Astrocyte (in vitro differentiated cells and primary cell): ENCODE data around the gene RCAN2. TPM values are rescaled to one million over a fixed set of nuclear protein-coding genes. Genes with fewer than 3 reads are reported as not detected.

ENCODE experiments used
- DNase-seq: peaks from one replicate; pipeline ENCODE4 v3.0.0-alpha.2; 2010; ENCODE audit warnings: low read depth
- FAIRE-seq: peaks from 2 replicates; lab custom pipeline; 2011; peaks lifted over from hg19 to GRCh38; lab: Jason Lieb, UNC
- H2AFZ ChIP-seq: 2 replicates; pipeline ENCODE4 v1.6.0; 2012; ENCODE audit warnings: low read depth, low read length, inconsistent platforms
- H3K27ac ChIP-seq: 2 replicates; pipeline ENCODE4 v1.5.1; 2011; ENCODE audit warnings: low read depth, low read length, inconsistent platforms
- H3K27me3 ChIP-seq: 2 replicates; pipeline ENCODE4 v1.6.0; 2011; ENCODE audit warnings: low read length, inconsistent platforms; ENCODE audit not compliant: insufficient read depth
- H3K36me3 ChIP-seq: 2 replicates; pipeline ENCODE4 v1.5.1; 2011; ENCODE audit warnings: low read length, inconsistent platforms; ENCODE audit not compliant: insufficient read depth
- H3K4me1 ChIP-seq: 2 replicates; pipeline ENCODE4 v1.5.1; 2011; ENCODE audit warnings: low read length, inconsistent platforms; ENCODE audit not compliant: insufficient read depth
- H3K4me2 ChIP-seq: 2 replicates; pipeline ENCODE4 v1.6.0; 2012; ENCODE audit warnings: low read length, inconsistent platforms
- H3K4me3 ChIP-seq: 2 replicates; pipeline ENCODE4 v1.5.1; 2011; ENCODE audit warnings: low read depth, mild to moderate bottlenecking, low read length, inconsistent platforms; ENCODE audit not compliant: insufficient read depth
- H3K79me2 ChIP-seq: 2 replicates; pipeline ENCODE4 v1.6.0; 2012; ENCODE audit warnings: mild to moderate bottlenecking, low read length, inconsistent platforms; ENCODE audit not compliant: insufficient read depth
- H3K9ac ChIP-seq: 2 replicates; pipeline ENCODE4 v1.6.0; 2012; ENCODE audit warnings: mild to moderate bottlenecking, low read length, inconsistent platforms
- H3K9me3 ChIP-seq: 2 replicates; pipeline ENCODE4 v1.5.1; 2012; ENCODE audit warnings: low read depth, mild to moderate bottlenecking, low read length, inconsistent platforms; ENCODE audit not compliant: insufficient read depth
- H4K20me1 ChIP-seq: 2 replicates; pipeline ENCODE4 v1.6.0; 2012; ENCODE audit warnings: low read length, inconsistent platforms; ENCODE audit not compliant: insufficient read depth
- H3K27ac Mint-ChIP-seq: one replicate; pipeline ENCODE4 v1.8.0; 2021; ENCODE audit warnings: mild to moderate bottlenecking, mixed read lengths; ENCODE audit not compliant: unreplicated experiment
- H3K27me3 Mint-ChIP-seq: one replicate; pipeline ENCODE4 v1.8.0; 2021; ENCODE audit warnings: low read depth, mixed read lengths; ENCODE audit not compliant: unreplicated experiment
- H3K36me3 Mint-ChIP-seq: one replicate; pipeline ENCODE4 v1.8.0; 2021; ENCODE audit warnings: low read depth, mixed read lengths; ENCODE audit not compliant: unreplicated experiment
- H3K4me1 Mint-ChIP-seq: one replicate; pipeline ENCODE4 v1.8.0; 2021; ENCODE audit warnings: low read depth, mixed read lengths; ENCODE audit not compliant: unreplicated experiment
- H3K4me3 Mint-ChIP-seq: one replicate; pipeline ENCODE4 v1.8.0; 2021; ENCODE audit warnings: mild to moderate bottlenecking, moderate library complexity, mixed read lengths; ENCODE audit not compliant: unreplicated experiment
- H3K9me3 Mint-ChIP-seq: one replicate; pipeline ENCODE4 v1.8.0; 2021; ENCODE audit warnings: mild to moderate bottlenecking, mixed read lengths; ENCODE audit not compliant: unreplicated experiment
- EZH2 ChIP-seq: IDR thresholded peaks from 2 replicates; pipeline ENCODE4 v1.6.1; 2012; ENCODE audit warnings: mild to moderate bottlenecking, low read length, inconsistent platforms; ENCODE audit not compliant: insufficient read depth
- total RNA-seq: library from RNA; stranded (reverse); gene quantifications from 2 replicates; pipeline ENCODE4 v1.2.1, GENCODE V29; 2021
- TF ChIP-seq, protein P1 (sequence below): IDR thresholded peaks from 2 replicates; pipeline ENCODE4 v1.5.1; 2011; ENCODE audit warnings: low read depth, mild to moderate bottlenecking, inconsistent platforms, low read length, moderate library complexity; ENCODE audit not compliant: insufficient read depth

RCAN2 gene
- total RNA-seq, 1 donor from 2014 or later = 10.6 TPM

DNA sequence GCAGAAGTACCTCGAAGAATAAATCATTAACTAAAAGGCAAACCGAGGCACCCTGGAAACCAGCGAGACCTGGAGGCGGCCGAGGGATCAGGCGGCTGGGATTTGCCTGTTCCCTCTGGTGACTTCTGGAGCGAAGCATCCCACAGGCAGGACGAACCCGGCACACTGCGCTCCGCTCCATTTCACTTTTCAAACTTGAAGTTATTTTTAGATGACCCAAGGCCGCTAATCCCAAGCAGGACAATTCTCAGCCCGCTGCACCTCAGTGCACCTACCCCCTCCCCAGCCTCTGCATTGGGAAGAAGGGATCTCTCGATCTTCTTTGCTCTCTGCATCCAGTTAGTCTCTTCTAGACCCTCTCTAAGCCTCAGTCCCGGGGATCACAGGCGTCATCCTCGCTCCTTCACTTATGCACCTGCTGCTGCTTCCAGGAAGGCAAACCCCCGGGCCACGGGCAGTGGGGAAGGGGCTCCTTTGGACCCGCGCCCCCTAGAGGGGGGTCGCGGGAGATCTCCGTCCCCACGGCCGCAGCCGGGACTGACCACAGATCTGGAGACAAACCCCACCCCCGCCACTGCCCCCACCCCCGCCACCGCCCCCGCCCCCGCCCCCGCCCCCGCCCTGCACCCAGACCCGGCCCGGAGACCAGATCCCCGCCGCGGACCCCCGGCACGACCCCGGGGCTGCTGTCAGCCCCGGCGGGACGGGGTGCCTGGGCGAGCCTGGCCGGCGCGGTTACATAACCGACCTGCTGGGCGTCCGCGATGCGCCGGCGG is 636 bp downstream of the RCAN2 start:
- no peaks in the 10 kb centered on the region for H3K9me3 Mint-ChIP-seq
- Histone ChIP-seq H3K4me3 (peak overlapping the region; percentile 57), H3K4me2 (peak overlapping the region; percentile 85), H4K20me1 (no peaks in the 10 kb centered on the region), H3K9me3 (no peaks in the 10 kb centered on the region), H2AFZ (peak overlapping the region; percentile 78), H3K4me1 (peaks cover 7% of the 10 kb centered on the region), H3K36me3 (no peaks in the 10 kb centered on the region), H3K27me3 (peaks cover 42% of the 10 kb centered on the region), H3K27ac (no peak overlapping the region), H3K9ac (peak overlapping the region; percentile 63), H3K79me2 (no peaks in the 10 kb centered on the region)
- TF ChIP-seq EZH2 = no peak
- TF ChIP-seq, protein P1, sequence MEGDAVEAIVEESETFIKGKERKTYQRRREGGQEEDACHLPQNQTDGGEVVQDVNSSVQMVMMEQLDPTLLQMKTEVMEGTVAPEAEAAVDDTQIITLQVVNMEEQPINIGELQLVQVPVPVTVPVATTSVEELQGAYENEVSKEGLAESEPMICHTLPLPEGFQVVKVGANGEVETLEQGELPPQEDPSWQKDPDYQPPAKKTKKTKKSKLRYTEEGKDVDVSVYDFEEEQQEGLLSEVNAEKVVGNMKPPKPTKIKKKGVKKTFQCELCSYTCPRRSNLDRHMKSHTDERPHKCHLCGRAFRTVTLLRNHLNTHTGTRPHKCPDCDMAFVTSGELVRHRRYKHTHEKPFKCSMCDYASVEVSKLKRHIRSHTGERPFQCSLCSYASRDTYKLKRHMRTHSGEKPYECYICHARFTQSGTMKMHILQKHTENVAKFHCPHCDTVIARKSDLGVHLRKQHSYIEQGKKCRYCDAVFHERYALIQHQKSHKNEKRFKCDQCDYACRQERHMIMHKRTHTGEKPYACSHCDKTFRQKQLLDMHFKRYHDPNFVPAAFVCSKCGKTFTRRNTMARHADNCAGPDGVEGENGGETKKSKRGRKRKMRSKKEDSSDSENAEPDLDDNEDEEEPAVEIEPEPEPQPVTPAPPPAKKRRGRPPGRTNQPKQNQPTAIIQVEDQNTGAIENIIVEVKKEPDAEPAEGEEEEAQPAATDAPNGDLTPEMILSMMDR = no peak
- H3K27me3 Mint-ChIP-seq = peaks cover 14% of the 10 kb centered on the region
- no peaks in the 10 kb centered on the region for H3K36me3 Mint-ChIP-seq
- peak overlapping the region; percentile 91 for H3K4me3 Mint-ChIP-seq
- no peak overlapping the region for H3K27ac Mint-ChIP-seq
- peaks cover 5% of the 10 kb centered on the region for H3K4me1 Mint-ChIP-seq
- DNase-seq = no peak
- FAIRE-seq = no peak

DNA sequence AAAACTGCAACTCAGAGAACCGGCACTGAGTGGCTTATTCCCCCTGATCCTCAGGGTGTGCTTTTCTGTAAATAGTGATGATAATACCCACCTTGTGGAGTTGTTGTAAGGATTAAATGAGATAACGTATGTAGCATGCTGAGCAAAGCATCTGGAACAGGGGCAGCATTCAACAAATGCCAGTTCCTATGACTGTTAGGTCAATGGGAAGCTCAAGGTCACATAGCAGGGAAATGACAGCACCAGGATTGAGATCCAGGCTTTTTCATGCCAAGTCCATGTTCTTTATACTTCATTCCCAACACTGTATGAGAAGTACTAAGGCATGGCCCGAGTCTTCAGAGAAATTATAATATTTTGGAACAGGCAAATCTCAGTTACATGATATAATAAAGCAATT is 5.1 kb downstream of the RCAN2 start:
- TF ChIP-seq, protein P1 = no peak
- no peak for TF ChIP-seq EZH2
- Histone ChIP-seq H3K36me3 (no peaks in the 10 kb centered on the region), H3K79me2 (no peaks in the 10 kb centered on the region), H3K9me3 (no peaks in the 10 kb centered on the region), H3K27me3 (peaks cover 28% of the 10 kb centered on the region), H3K4me1 (peaks cover 5% of the 10 kb centered on the region), H4K20me1 (no peaks in the 10 kb centered on the region), H2AFZ (no peak overlapping the region), H3K27ac (no peak overlapping the region), H3K4me2 (no peak overlapping the region), H3K4me3 (no peak overlapping the region), H3K9ac (no peak overlapping the region)
- Mint-ChIP-seq H3K27ac (no peak overlapping the region), H3K4me3 (no peak overlapping the region), H3K27me3 (peaks cover 6% of the 10 kb centered on the region), H3K4me1 (peaks cover 7% of the 10 kb centered on the region), H3K9me3 (no peaks in the 10 kb centered on the region), H3K36me3 (no peaks in the 10 kb centered on the region)
- DNase-seq = no peak
- no peak for FAIRE-seq
